ENCODE data around the gene RSRC1.

DNA sequence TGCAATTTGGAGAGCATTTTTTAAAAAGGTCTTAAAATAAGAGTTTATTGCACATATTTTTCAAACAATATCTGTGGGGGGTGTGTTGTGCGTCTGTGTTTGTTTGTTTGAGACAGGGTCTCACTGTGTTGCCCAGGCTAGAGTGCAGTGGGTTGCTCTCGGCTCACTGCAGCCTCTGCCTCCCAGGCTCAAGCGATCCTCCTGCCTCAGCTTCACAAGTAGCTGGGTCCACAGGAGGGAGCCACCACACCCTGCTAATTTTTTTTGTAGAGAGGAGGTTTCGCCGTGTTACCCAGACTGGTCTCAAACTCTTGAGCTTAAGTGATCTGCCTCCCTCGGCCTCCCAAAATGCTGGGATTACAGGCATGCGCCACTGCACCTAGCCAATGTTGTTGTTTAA, 463.8 kb downstream of the RSRC1 start:
- TF ChIP-seq TAF1 (IDR thresholded peaks at IDR 0.05; ENCODE audit: low read depth): no peak
- no peak for TF ChIP-seq YY1 (IDR thresholded peaks at IDR 0.05; ENCODE audit: low read depth)
- TF ChIP-seq, protein P1, sequence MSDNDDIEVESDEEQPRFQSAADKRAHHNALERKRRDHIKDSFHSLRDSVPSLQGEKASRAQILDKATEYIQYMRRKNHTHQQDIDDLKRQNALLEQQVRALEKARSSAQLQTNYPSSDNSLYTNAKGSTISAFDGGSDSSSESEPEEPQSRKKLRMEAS (IDR thresholded peaks at IDR 0.05): no peak
- no peak for TF ChIP-seq EP300 (IDR thresholded peaks at IDR 0.05; ENCODE audit: borderline replicate concordance)
- no peak for TF ChIP-seq NFIC (IDR thresholded peaks at IDR 0.05)

All from Ishikawa (cell line).